Measurements from ENCODE around the gene SECISBP2. TPM values are rescaled to one million over a fixed set of nuclear protein-coding genes. Genes with fewer than 3 reads are reported as not detected.

The SECISBP2 gene
- total RNA-seq, 2 donors from 2014 or later = 54.7 to 65.6 TPM

DNA sequence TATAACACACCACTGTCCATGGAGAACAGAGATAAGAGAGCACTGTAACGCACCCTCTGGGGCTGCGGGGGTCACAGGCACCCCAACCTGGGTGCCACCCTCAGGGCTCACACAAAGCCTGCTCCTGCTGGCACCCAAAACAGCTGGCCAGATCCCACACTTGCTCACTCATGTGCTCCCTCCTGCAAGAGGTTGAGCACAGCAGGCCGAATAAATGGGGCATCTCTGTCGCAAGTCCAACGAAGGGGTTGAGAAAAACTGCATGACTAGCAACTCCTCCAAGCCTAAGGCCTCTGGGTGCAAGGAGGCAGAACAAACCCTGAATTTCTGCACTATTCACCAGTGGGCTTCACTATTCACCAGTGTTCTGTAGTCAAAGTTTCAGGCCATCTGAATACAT lies 80.3 kb downstream of the SECISBP2 start:
- Histone ChIP-seq H3K27ac (no peak overlapping the region), H3K4me3 (no peak overlapping the region), H3K36me3 (replicated peaks in 1 of 2; ENCODE audit: insufficient read depth in 1 of 2, low read depth in 2 of 2) (peaks cover 0 to 4% of the 10 kb centered on the region in 2 donors), H3K4me1 (no peaks in the 10 kb centered on the region), H3K27me3 (no peaks in the 10 kb centered on the region), H3K9me3 (no peaks in the 10 kb centered on the region)
- intact Hi-C loops (cut with DNase I) = loop anchor here (10.0 kb wide), 1 partner anchor 54 kb away; no protein-coding TSS in a partner anchor
- ATAC-seq (no peak), DNase-seq (no peak)
- TF ChIP-seq POLR2A (IDR thresholded peaks at IDR 0.05) = no peak
- TF ChIP-seq, protein P1, sequence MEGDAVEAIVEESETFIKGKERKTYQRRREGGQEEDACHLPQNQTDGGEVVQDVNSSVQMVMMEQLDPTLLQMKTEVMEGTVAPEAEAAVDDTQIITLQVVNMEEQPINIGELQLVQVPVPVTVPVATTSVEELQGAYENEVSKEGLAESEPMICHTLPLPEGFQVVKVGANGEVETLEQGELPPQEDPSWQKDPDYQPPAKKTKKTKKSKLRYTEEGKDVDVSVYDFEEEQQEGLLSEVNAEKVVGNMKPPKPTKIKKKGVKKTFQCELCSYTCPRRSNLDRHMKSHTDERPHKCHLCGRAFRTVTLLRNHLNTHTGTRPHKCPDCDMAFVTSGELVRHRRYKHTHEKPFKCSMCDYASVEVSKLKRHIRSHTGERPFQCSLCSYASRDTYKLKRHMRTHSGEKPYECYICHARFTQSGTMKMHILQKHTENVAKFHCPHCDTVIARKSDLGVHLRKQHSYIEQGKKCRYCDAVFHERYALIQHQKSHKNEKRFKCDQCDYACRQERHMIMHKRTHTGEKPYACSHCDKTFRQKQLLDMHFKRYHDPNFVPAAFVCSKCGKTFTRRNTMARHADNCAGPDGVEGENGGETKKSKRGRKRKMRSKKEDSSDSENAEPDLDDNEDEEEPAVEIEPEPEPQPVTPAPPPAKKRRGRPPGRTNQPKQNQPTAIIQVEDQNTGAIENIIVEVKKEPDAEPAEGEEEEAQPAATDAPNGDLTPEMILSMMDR (IDR thresholded peaks at IDR 0.05) = no peak
- WGBS, 2 donors = 85 to 88% methylated on average over 5 of the region's 5 CpGs

DNA sequence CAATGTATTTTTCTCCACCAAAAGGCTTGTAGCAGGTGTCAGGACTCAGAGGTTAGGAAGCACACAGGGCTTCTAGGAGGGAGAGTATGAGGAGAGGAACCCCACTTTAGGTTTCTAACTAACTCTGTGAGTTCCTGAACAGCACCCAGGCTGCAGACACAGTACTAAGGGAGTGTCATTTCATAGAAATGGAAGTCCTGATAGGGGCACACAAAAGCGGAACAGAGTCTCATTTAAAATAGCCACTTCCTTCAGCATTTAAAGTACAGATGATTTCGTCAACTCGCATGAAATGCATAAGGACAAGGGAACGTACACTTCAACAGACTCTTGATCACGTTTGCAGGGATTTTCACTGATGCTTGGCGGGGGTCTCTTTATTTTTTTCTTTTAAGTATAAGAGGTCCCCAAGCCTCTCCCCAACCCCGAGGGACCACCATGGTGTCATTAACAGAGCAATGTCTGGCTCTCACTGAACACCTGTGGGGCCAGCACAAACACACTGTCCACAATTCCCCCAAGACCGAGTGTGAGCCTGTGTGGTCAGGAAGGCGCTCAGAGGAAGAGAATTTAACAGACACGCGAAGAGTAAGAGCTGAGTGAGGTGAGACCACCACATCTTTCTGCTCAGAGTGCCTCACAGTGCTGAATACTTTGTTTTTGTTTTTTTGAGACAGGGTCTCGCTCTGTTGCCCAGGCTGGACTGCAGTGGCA lies 82.3 kb downstream of the SECISBP2 start:
- no peak overlapping the region for H3K4me3 ChIP-seq
- ATAC-seq (no peak), DNase-seq (peak in 1 of 4 donors; percentile 30)
- no peaks in the 10 kb centered on the region for H3K9me3 ChIP-seq
- no peak for TF ChIP-seq POLR2A (IDR thresholded peaks at IDR 0.05)
- TF ChIP-seq, protein P1 (IDR thresholded peaks at IDR 0.05) = no peak
- H3K36me3 ChIP-seq (replicated peaks in 1 of 2; ENCODE audit: insufficient read depth in 1 of 2, low read depth in 2 of 2) = peaks cover 0 to 4% of the 10 kb centered on the region in 2 donors
- H3K27me3 ChIP-seq = no peaks in the 10 kb centered on the region
- peak overlapping the region in 1 of 4 donors; percentile 54 for H3K27ac ChIP-seq
- H3K4me1 ChIP-seq = no peaks in the 10 kb centered on the region
- WGBS, 2 donors = 75 to 92% methylated on average over 12 of the region's 12 CpGs
- intact Hi-C loops (cut with DNase I) = no loop called here

DNA sequence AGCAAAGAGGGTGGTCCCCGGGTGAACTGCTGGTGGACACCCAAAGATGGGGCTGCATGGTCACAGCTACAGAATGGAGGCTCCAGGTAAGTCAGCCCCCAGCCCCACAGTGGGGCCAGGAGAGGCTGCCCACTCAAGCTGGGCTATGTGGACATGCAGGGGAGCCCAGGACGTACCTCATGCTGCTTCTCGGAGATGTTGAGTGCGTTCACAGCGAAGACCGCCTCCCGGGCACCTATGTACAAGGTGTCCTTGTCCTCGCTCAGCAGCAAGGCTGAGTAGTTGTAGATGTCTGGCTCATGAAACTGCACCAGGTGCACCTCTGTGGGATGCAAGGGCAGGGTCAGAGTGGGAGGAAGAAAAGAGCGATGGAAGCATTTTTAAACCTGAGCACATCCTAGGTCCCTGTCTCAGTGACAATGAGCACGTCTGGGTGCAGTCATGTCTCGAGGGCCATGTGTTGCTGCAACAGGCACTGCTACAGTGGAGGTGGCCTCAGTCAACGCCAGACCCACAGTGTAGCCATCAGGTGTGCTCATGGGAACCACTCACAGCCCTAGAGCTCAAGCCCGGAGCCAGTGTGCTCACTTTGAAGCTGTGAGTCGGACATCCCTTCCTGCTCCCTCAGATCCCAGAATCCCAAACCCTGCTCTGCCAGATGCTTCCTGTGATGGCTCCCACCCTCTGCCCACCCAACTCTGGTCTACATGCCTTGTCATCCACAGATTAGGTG lies 84.6 kb downstream of the SECISBP2 start:
- Histone ChIP-seq H3K27ac (no peak overlapping the region), H3K4me1 (no peaks in the 10 kb centered on the region), H3K9me3 (no peaks in the 10 kb centered on the region), H3K36me3 (replicated peaks in 1 of 2; ENCODE audit: insufficient read depth in 1 of 2, low read depth in 2 of 2) (peaks cover 0 to 4% of the 10 kb centered on the region in 2 donors), H3K4me3 (no peak overlapping the region), H3K27me3 (no peaks in the 10 kb centered on the region)
- no peak for ATAC-seq
- DNase-seq = no peak
- intact Hi-C loops (cut with DNase I) = no loop called here
- no peak for TF ChIP-seq POLR2A (IDR thresholded peaks at IDR 0.05)
- TF ChIP-seq, protein P1 (IDR thresholded peaks at IDR 0.05) = no peak
- WGBS, 2 donors = 87 to 94% methylated on average over 9 to 14 of the region's 14 CpGs

DNA sequence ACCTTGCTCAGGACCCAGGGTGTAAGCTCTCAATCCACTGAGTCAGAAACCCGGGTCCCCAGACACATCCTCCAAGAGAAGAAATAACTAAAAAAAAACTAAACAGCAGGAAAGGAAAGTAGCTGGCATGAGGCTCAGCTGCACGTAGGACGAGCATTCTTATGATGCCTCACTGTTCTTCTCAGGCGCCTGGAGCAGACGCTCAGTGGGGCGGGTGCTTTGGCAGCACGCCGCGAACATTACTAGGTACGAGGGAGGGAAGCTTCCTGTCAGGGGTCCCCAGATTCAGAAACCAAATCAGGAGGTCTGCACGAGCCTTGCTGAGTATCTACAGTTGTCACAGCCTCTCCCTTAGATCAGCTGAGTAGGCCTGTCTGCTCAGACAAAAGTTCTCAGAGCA lies 85.8 kb downstream of the SECISBP2 start:
- peaks cover 0 to 4% of the 10 kb centered on the region in 2 donors for H3K36me3 ChIP-seq (replicated peaks in 1 of 2; ENCODE audit: insufficient read depth in 1 of 2, low read depth in 2 of 2)
- no peaks in the 10 kb centered on the region for H3K9me3 ChIP-seq
- no peak overlapping the region for H3K27ac ChIP-seq
- no peak for DNase-seq
- intact Hi-C loops (cut with DNase I) = no loop called here
- TF ChIP-seq POLR2A (IDR thresholded peaks at IDR 0.05) = no peak
- TF ChIP-seq, protein P1 (IDR thresholded peaks at IDR 0.05) = no peak
- H3K4me3 ChIP-seq = no peak overlapping the region
- no peaks in the 10 kb centered on the region for H3K27me3 ChIP-seq
- WGBS, 2 donors = 91 to 92% methylated on average over 11 of the region's 11 CpGs
- no peaks in the 10 kb centered on the region for H3K4me1 ChIP-seq
- ATAC-seq = no peak

Data from body of pancreas (tissue), 4 donors.